Psoas muscle (tissue), 8 donors: ENCODE measurements around the gene HLCS. TPM values are rescaled to one million over a fixed set of nuclear protein-coding genes. Genes with fewer than 3 reads are reported as not detected.
A peak's percentile ranks its signal among the peaks of the same experiment; 100 is the strongest.

Source experiments
- ATAC-seq, 4 donors: fragments of 200-7000 bp; cut with Tn5 transposase; one replicate each; pipeline ENCODE4 v1.9.1; 2020; ENCODE audit warnings: moderate library complexity in 3 of 4, mild to moderate bottlenecking in 2 of 4
- DNase-seq, 2 donors: peaks; one replicate each; pipeline ENCODE4 v3.0.0-alpha.2; 2020
- H3K27ac ChIP-seq: fragments of 200-600 bp; one replicate; pipeline ENCODE4 v1.8.0; 2022
- H3K27me3 ChIP-seq, 3 donors: fragments of 200-600 bp in 1 of 3; one replicate each; pipeline versions ENCODE4 v1.6.1 to v1.8.0; 2013 to 2022; ENCODE audit warnings: low read length in 2 of 3, mild to moderate bottlenecking in 2 of 3, moderate library complexity in 1 of 3; ENCODE audit not compliant: insufficient read depth in 3 of 3
- H3K36me3 ChIP-seq, 2 donors: fragments of 200-600 bp in 1 of 2; one replicate each; pipeline versions ENCODE4 v1.6.1 to v1.8.0; 2013 to 2022; ENCODE audit warnings: low read depth in 1 of 2, mild to moderate bottlenecking in 1 of 2, moderate library complexity in 1 of 2; ENCODE audit not compliant: insufficient read depth in 1 of 2
- H3K4me1 ChIP-seq: fragments of 200-600 bp; one replicate; pipeline ENCODE4 v1.8.0; 2022
- H3K4me3 ChIP-seq: fragments of 200-600 bp; one replicate; pipeline ENCODE4 v1.8.0; 2022; ENCODE audit warnings: mild to moderate bottlenecking
- H3K9me3 ChIP-seq: fragments of 200-600 bp; one replicate; pipeline ENCODE4 v1.8.0; 2022
- WGBS, 3 donors: extraction: QIAGEN DNeasy Blood & Tissue Kit; methylation state at CpG; one replicate each; pipeline versions ENCODE4 v1.1.6 to v1.1.7; 2013; 5-methylcytosine and 5-hydroxymethylcytosine counted together
- intact Hi-C, 2 donors: fragments of 100-400 bp; cut with DNase I; formaldehyde crosslinking; loops; one replicate each; pipeline versions ENCODE4 v1.11.0 to v1.14.2; 2022
- polyA plus RNA-seq, 3 donors: library from polyadenylated mRNA; stranded (reverse); fragments of 200-250 nt; gene quantifications; one replicate each; pipeline ENCODE4 v1.2.3, GENCODE V29; 2013
- total RNA-seq, 4 donors: library from RNA; stranded (reverse); fragmentation: NEBNext Ultra II Directional in 2 of 4; extraction: Animal tissue kit (Norgen Biotek cat#: 25700) in 2 of 4; gene quantifications; one replicate each; pipeline versions ENCODE4 v1.2.1 to v1.2.4, GENCODE V29; 2021 to 2023
- TF ChIP-seq, protein P1 (sequence below): fragments of 200-600 bp; IDR thresholded peaks from one replicate; pipeline ENCODE4 v1.8.0; 2022; ENCODE audit warnings: antibody characterized with exemption
- donor health status: healthy with polysubstance abuse.
- donor health status: DM: no; HTN: no; CAD: no; lungs with moderate emphysema.
- donor health status: Bipolar disorder and iron deficiency.
- donor health status: healthy.
- donor health status: DM: yes; HTN: yes; CAD: no.
- donor health status: DM: no; HTN: no; CAD: no.
- donor health status: DM: no; HTN: no; CAD: no.
- donor health status: DM: yes; HTN: yes; CAD: no.

Gene HLCS
- total and polyA plus RNA-seq, 7 donors, result 3.6 to 13.5 (median 8.1) TPM

DNA sequence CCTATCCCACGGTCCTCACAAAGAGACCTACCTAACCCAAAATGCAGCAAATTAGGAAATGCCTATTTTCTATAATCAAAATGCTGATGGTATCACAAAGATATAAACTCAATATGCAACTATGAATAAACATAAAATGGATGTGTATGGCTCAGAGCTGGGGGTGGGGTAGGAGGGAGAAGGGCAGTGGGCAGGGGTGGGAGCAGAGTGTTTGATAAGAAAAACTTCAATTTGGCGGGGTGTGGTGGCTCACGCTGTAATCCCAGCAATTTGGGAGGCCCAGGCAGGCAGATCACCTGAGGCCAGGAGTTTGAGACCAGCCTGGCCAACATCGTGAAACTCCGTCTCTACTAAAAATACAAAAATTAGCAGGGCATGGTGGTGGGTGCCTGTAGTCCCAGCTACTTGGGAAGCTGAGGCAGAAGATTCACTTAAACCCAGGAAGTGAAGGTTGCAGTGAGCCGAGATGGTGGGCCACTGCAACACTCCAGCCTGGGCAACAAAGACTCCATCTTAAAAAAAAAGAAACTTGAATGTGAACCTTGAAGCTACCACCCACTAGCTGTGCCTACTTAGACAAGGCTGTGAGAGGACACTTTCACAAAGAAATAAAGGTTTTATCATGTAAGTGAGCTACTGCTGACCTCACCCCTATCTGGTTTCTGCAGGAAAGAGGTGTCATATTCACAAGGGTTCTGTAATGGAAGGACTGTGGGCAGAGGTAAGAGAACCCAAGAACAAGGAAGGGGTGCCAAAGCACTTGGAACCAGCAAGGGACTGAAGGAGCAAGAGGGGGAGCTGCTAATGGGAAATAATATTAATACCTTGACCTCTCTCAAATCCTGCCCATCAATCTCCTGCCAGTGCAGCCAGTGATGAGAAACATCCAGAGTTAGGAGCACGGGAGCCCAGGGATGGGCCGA lies 53.0 kb downstream of the HLCS start:
- Histone ChIP-seq H3K36me3 (no peaks in the 10 kb centered on the region), H3K9me3 (no peaks in the 10 kb centered on the region), H3K27me3 (no peaks in the 10 kb centered on the region), H3K27ac (no peak overlapping the region), H3K4me1 (peaks cover 29% of the 10 kb centered on the region), H3K4me3 (no peak overlapping the region)
- TF ChIP-seq, protein P1, sequence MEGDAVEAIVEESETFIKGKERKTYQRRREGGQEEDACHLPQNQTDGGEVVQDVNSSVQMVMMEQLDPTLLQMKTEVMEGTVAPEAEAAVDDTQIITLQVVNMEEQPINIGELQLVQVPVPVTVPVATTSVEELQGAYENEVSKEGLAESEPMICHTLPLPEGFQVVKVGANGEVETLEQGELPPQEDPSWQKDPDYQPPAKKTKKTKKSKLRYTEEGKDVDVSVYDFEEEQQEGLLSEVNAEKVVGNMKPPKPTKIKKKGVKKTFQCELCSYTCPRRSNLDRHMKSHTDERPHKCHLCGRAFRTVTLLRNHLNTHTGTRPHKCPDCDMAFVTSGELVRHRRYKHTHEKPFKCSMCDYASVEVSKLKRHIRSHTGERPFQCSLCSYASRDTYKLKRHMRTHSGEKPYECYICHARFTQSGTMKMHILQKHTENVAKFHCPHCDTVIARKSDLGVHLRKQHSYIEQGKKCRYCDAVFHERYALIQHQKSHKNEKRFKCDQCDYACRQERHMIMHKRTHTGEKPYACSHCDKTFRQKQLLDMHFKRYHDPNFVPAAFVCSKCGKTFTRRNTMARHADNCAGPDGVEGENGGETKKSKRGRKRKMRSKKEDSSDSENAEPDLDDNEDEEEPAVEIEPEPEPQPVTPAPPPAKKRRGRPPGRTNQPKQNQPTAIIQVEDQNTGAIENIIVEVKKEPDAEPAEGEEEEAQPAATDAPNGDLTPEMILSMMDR, result no peak
- ATAC-seq (no peak), DNase-seq (no peak)
- 88 to 97% (median 91%) methylated on average over 8 of the region's 8 CpGs for WGBS, 3 donors
- intact Hi-C loops, result no loop called here

DNA sequence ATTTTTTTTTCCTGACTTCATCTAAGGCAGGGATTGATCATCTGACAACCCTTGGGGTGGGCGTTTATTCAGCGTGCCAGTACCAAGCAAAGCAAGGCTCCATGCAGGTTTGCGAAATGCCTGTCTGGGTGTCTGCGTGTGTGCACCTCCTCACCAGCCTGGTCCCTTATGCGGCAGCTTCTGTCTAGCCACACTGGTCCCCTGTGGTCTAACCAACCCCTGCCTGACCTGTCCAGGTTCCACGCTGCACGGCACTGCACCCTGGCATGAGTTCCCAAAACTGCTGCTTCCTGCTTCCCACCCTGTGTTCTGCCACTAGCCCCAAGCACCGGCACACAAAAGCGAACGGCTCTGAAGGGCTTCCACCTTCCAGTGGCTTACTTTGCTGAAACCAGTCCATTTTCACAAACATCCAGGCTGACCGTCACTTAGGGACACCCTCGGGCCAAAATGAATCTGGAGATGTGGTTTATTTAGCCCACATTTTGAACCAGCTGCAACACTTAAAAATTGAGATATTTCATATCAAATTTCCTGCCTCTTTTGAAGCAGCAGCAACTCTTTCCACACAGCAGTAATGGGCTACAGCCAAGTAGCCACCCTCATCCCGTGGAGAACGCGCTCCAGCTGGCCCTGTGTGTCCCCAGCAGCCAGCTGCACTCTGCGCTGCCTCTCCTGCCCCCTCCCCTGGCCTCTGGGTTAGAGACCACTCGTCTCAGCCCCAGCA lies 55.7 kb downstream of the HLCS start:
- no peaks in the 10 kb centered on the region for H3K27me3 ChIP-seq
- H3K9me3 ChIP-seq, result no peaks in the 10 kb centered on the region
- no peak overlapping the region for H3K27ac ChIP-seq
- peaks cover 15% of the 10 kb centered on the region for H3K4me1 ChIP-seq
- 49 to 58% (median 52%) methylated on average over 17 of the region's 17 CpGs for WGBS, 3 donors
- peak in 3 of 4 donors; percentile 59 to 67 (median 59) for ATAC-seq
- intact Hi-C loops, result no loop called here
- TF ChIP-seq, protein P1, result no peak
- H3K36me3 ChIP-seq, result no peaks in the 10 kb centered on the region
- peak in 1 of 2 donors; percentile 65 for DNase-seq
- no peak overlapping the region for H3K4me3 ChIP-seq

DNA sequence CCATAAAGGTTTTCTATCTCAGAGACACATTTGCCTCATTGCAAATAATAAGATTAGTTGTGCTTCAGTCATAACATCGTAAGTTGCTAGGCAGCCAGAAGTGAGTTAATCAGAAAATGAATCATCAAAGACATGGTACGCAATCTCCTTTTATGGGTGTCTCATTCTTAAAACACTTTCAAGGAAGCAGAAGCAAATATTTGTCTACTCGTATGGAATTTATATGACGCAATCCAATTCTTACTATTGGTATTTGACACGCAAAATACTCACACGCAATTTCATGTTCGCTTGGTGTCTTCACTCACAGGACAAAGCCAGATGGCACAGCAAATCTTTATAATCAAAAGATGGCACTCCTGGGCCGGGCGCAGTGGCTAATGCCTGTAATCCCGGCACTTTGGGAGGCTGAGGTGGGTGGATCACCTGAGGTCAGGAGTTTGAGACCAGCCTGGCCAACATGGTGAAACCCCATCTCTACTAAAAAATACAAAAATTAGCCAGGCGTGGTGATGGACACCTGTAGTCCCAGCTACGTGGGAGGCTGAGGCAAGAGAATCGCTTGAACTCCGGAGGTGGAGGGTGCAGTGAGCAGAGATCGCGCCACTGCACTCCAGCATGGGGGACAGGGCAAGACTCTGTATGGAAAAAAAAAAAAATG lies 56.4 kb downstream of the HLCS start:
- no peak for DNase-seq
- no peak for ATAC-seq
- no peak overlapping the region for H3K4me3 ChIP-seq
- 84 to 88% (median 86%) methylated on average over 16 of the region's 16 CpGs for WGBS, 3 donors
- H3K27me3 ChIP-seq, result no peaks in the 10 kb centered on the region
- TF ChIP-seq, protein P1, result no peak
- intact Hi-C loops, result no loop called here
- no peaks in the 10 kb centered on the region for H3K36me3 ChIP-seq
- H3K4me1 ChIP-seq, result peaks cover 8% of the 10 kb centered on the region
- H3K27ac ChIP-seq, result no peak overlapping the region
- no peaks in the 10 kb centered on the region for H3K9me3 ChIP-seq

DNA sequence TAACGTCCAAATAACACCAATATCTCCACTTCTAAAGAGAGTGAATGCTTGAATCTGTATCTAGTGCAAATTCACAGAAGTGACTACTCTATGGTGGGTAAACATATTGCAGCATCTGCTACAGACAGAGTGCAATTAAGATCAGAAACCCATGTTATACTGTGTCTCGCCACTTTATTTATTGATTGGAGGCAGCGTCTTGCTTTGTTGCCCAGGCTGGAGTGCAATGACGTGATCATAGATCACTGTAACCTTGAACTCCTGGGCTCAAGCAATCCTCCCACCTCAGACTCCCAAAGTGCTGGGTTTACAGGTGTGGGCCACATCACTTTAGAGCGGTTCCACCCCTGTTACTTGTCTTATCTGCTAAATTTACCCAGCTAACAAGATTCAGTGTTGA lies 57.0 kb downstream of the HLCS start:
- H3K4me1 ChIP-seq, result peaks cover 8% of the 10 kb centered on the region
- no peak for DNase-seq
- H3K4me3 ChIP-seq, result no peak overlapping the region
- intact Hi-C loops, result no loop called here
- WGBS, 3 donors, result 92 to 96% (median 95%) methylated on average over 5 of the region's 5 CpGs
- TF ChIP-seq, protein P1, result no peak
- H3K27me3 ChIP-seq, result no peaks in the 10 kb centered on the region
- no peak for ATAC-seq
- no peak overlapping the region for H3K27ac ChIP-seq
- no peaks in the 10 kb centered on the region for H3K9me3 ChIP-seq
- no peaks in the 10 kb centered on the region for H3K36me3 ChIP-seq
